ENCODE results near the gene CELSR1. TPM values are rescaled to one million over a fixed set of nuclear protein-coding genes. Genes with fewer than 3 reads are reported as not detected.

CELSR1 gene
- total RNA-seq, 1 donor from 2014 or later: 0.30 TPM

GRCh38 chr22:46458525-46458924, 78.9 kb downstream of the CELSR1 start:
- intact Hi-C loops (cut with micrococcal nuclease): no loop called here
- no peak for DNase-seq (ENCODE audit: low spot score)
- no peak overlapping the region for H3K4me3 Mint-ChIP-seq (ENCODE audit: low read depth)

GRCh38 chr22:46457502-46458488, 79.6 kb downstream of the CELSR1 start:
- no peaks in the 10 kb centered on the region for H3K9me3 Mint-ChIP-seq
- no peak for DNase-seq (ENCODE audit: low spot score)
- H3K4me3 Mint-ChIP-seq (ENCODE audit: low read depth): no peak overlapping the region
- no peaks in the 10 kb centered on the region for H3K4me1 Mint-ChIP-seq (ENCODE audit: low read depth)
- no peaks in the 10 kb centered on the region for H3K36me3 Mint-ChIP-seq (ENCODE audit: low read depth)
- no peaks in the 10 kb centered on the region for H3K27me3 Mint-ChIP-seq (ENCODE audit: low read depth)
- no peak overlapping the region for H3K27ac Mint-ChIP-seq
- intact Hi-C loops (cut with micrococcal nuclease): no loop called here

More at GRCh38 chr22:46458525-46458924, 78.9 kb downstream of the CELSR1 start:
- H3K4me1 Mint-ChIP-seq (ENCODE audit: low read depth): no peaks in the 10 kb centered on the region
- H3K36me3 Mint-ChIP-seq (ENCODE audit: low read depth): no peaks in the 10 kb centered on the region
- H3K27me3 Mint-ChIP-seq (ENCODE audit: low read depth): no peaks in the 10 kb centered on the region
- H3K27ac Mint-ChIP-seq: no peak overlapping the region
- no peaks in the 10 kb centered on the region for H3K9me3 Mint-ChIP-seq

- Mint-ChIP-seq H3K9me3 (no peaks in the 10 kb centered on the region), H3K27ac (no peak overlapping the region), H3K27me3 (ENCODE audit: low read depth) (no peaks in the 10 kb centered on the region), H3K36me3 (ENCODE audit: low read depth) (no peaks in the 10 kb centered on the region), H3K4me1 (ENCODE audit: low read depth) (no peaks in the 10 kb centered on the region), H3K4me3 (ENCODE audit: low read depth) (no peak overlapping the region)
- no peak for DNase-seq (ENCODE audit: low spot score)
- intact Hi-C loops (cut with micrococcal nuclease): no loop called here
These were observed 80.6 kb downstream of the CELSR1 start for GRCh38 chr22:46456818-46457163.

- no peaks in the 10 kb centered on the region for H3K4me1 Mint-ChIP-seq (ENCODE audit: low read depth)
- H3K27me3 Mint-ChIP-seq (ENCODE audit: low read depth): no peaks in the 10 kb centered on the region
- no peaks in the 10 kb centered on the region for H3K9me3 Mint-ChIP-seq
- no peak overlapping the region for H3K27ac Mint-ChIP-seq
- no peak for DNase-seq (ENCODE audit: low spot score)
- H3K36me3 Mint-ChIP-seq (ENCODE audit: low read depth): no peaks in the 10 kb centered on the region
- intact Hi-C loops (cut with micrococcal nuclease): no loop called here
- H3K4me3 Mint-ChIP-seq (ENCODE audit: low read depth): no peak overlapping the region
These were observed 82.0 kb downstream of the CELSR1 start for GRCh38 chr22:46455446-46455845.

- no peak for DNase-seq (ENCODE audit: low spot score)
- H3K27me3 Mint-ChIP-seq (ENCODE audit: low read depth): no peaks in the 10 kb centered on the region
- intact Hi-C loops (cut with micrococcal nuclease): no loop called here
- no peak overlapping the region for H3K27ac Mint-ChIP-seq
- no peaks in the 10 kb centered on the region for H3K36me3 Mint-ChIP-seq (ENCODE audit: low read depth)
- no peaks in the 10 kb centered on the region for H3K9me3 Mint-ChIP-seq
- no peaks in the 10 kb centered on the region for H3K4me1 Mint-ChIP-seq (ENCODE audit: low read depth)
- no peak overlapping the region for H3K4me3 Mint-ChIP-seq (ENCODE audit: low read depth)
These were observed 82.7 kb downstream of the CELSR1 start for GRCh38 chr22:46454504-46455269.

GRCh38 chr22:46453829-46454503, 83.5 kb downstream of the CELSR1 start:
- Mint-ChIP-seq H3K4me3 (ENCODE audit: low read depth) (no peak overlapping the region), H3K27ac (no peak overlapping the region), H3K9me3 (no peaks in the 10 kb centered on the region), H3K4me1 (ENCODE audit: low read depth) (no peaks in the 10 kb centered on the region), H3K36me3 (ENCODE audit: low read depth) (no peaks in the 10 kb centered on the region), H3K27me3 (ENCODE audit: low read depth) (no peaks in the 10 kb centered on the region)
- intact Hi-C loops (cut with micrococcal nuclease): no loop called here
- DNase-seq (ENCODE audit: low spot score): no peak

GRCh38 chr22:46453006-46453828, 84.2 kb downstream of the CELSR1 start:
- no peak for DNase-seq (ENCODE audit: low spot score)
- intact Hi-C loops (cut with micrococcal nuclease): no loop called here
- Mint-ChIP-seq H3K4me3 (ENCODE audit: low read depth) (no peak overlapping the region), H3K27me3 (ENCODE audit: low read depth) (no peaks in the 10 kb centered on the region), H3K4me1 (ENCODE audit: low read depth) (no peaks in the 10 kb centered on the region), H3K36me3 (ENCODE audit: low read depth) (no peaks in the 10 kb centered on the region), H3K9me3 (no peaks in the 10 kb centered on the region), H3K27ac (no peak overlapping the region)

GRCh38 chr22:46452195-46453005, 85.0 kb downstream of the CELSR1 start:
- no peak overlapping the region for H3K27ac Mint-ChIP-seq
- no peak overlapping the region for H3K4me3 Mint-ChIP-seq (ENCODE audit: low read depth)
- H3K27me3 Mint-ChIP-seq (ENCODE audit: low read depth): no peaks in the 10 kb centered on the region
- no peaks in the 10 kb centered on the region for H3K9me3 Mint-ChIP-seq
- DNase-seq (ENCODE audit: low spot score): no peak
- no peaks in the 10 kb centered on the region for H3K36me3 Mint-ChIP-seq (ENCODE audit: low read depth)
- H3K4me1 Mint-ChIP-seq (ENCODE audit: low read depth): no peaks in the 10 kb centered on the region
- intact Hi-C loops (cut with micrococcal nuclease): no loop called here

GRCh38 chr22:46451741-46452140, 85.7 kb downstream of the CELSR1 start:
- H3K9me3 Mint-ChIP-seq: no peaks in the 10 kb centered on the region
- no peaks in the 10 kb centered on the region for H3K4me1 Mint-ChIP-seq (ENCODE audit: low read depth)
- H3K27ac Mint-ChIP-seq: no peak overlapping the region
- H3K4me3 Mint-ChIP-seq (ENCODE audit: low read depth): no peak overlapping the region
- DNase-seq (ENCODE audit: low spot score): no peak
- no peaks in the 10 kb centered on the region for H3K27me3 Mint-ChIP-seq (ENCODE audit: low read depth)
- intact Hi-C loops (cut with micrococcal nuclease): no loop called here
- H3K36me3 Mint-ChIP-seq (ENCODE audit: low read depth): no peaks in the 10 kb centered on the region

GRCh38 chr22:46450931-46451561, 86.4 kb downstream of the CELSR1 start:
- Mint-ChIP-seq H3K4me1 (ENCODE audit: low read depth) (no peaks in the 10 kb centered on the region), H3K27ac (no peak overlapping the region), H3K36me3 (ENCODE audit: low read depth) (no peaks in the 10 kb centered on the region), H3K9me3 (no peaks in the 10 kb centered on the region), H3K27me3 (ENCODE audit: low read depth) (no peaks in the 10 kb centered on the region), H3K4me3 (ENCODE audit: low read depth) (no peak overlapping the region)
- DNase-seq (ENCODE audit: low spot score): no peak
- intact Hi-C loops (cut with micrococcal nuclease): no loop called here

- Mint-ChIP-seq H3K36me3 (ENCODE audit: low read depth) (no peaks in the 10 kb centered on the region), H3K4me3 (ENCODE audit: low read depth) (no peak overlapping the region), H3K27me3 (ENCODE audit: low read depth) (no peaks in the 10 kb centered on the region), H3K27ac (no peak overlapping the region), H3K4me1 (ENCODE audit: low read depth) (no peaks in the 10 kb centered on the region), H3K9me3 (no peaks in the 10 kb centered on the region)
- intact Hi-C loops (cut with micrococcal nuclease): no loop called here
- DNase-seq (ENCODE audit: low spot score): no peak
These were observed 87.3 kb downstream of the CELSR1 start for GRCh38 chr22:46449974-46450745.

All from activated T-helper 2 cell treated with anti-CD3 and anti-CD28 coated beads, Interferon-gamma antibody, Interleukin-2, Interleukin-4, amounts not matched to agents 10 μg/mL and 5 μg/mL and 100 μg/mL, durations not matched to agents 14 hours and 24 hours and 36 hours (primary cell).